DND-41 (cell line): Measurements from ENCODE around the gene TMEM18.

ENCODE experiments used
- ATAC-seq: fragments of 200-7000 bp; cut with Tn5 transposase; 3 replicates; pipeline ENCODE4 v1.9.1; 2021; ENCODE audit warnings: low read depth; ENCODE audit not compliant: insufficient read depth
- DNase-seq: peaks from one replicate; pipeline ENCODE4 v3.0.0-alpha.2; 2020
- H2AFZ ChIP-seq: 2 replicates; pipeline ENCODE4 v1.6.0; 2012; ENCODE audit warnings: low read depth, low read length
- H3K27ac ChIP-seq: 2 replicates; pipeline ENCODE4 v1.5.1; 2012; ENCODE audit warnings: low read length, inconsistent platforms
- H3K27me3 ChIP-seq: fragments of 200-600 bp; sonication (generic); 2 replicates; pipeline ENCODE4 v1.6.0; 2012; ENCODE audit warnings: low read length, mild to moderate bottlenecking, inconsistent platforms; ENCODE audit not compliant: insufficient read depth, poor library complexity
- H3K36me3 ChIP-seq: 2 replicates; pipeline ENCODE4 v1.5.1; 2012; ENCODE audit warnings: low read length, inconsistent platforms; ENCODE audit not compliant: insufficient read depth
- H3K4me1 ChIP-seq: 2 replicates; pipeline ENCODE4 v1.5.1; 2012; ENCODE audit warnings: mild to moderate bottlenecking, low read length; ENCODE audit not compliant: insufficient read depth
- H3K4me2 ChIP-seq: 2 replicates; pipeline ENCODE4 v1.6.0; 2012; ENCODE audit warnings: mild to moderate bottlenecking, moderate library complexity, low read length, inconsistent platforms; ENCODE audit not compliant: insufficient read depth
- H3K4me3 ChIP-seq, 2 experiments: fragments of 200-600 bp in 1 of 2; shearing (Covaris generic) in 1 of 2; 2 replicates each; pipeline ENCODE4 v1.5.1; 2012 to 2016; ENCODE audit warnings: inconsistent platforms in 2 of 2, low read length in 2 of 2, mild to moderate bottlenecking in 2 of 2, low read depth in 1 of 2, moderate library complexity in 1 of 2
- H3K79me2 ChIP-seq: 2 replicates; pipeline ENCODE4 v1.6.0; 2012; ENCODE audit warnings: low read length, inconsistent platforms; ENCODE audit not compliant: insufficient read depth
- H3K9ac ChIP-seq: 2 replicates; pipeline ENCODE4 v1.6.0; 2012; ENCODE audit warnings: low read depth, mild to moderate bottlenecking, inconsistent platforms, low read length, moderate library complexity
- H3K9me3 ChIP-seq: 2 replicates; pipeline ENCODE4 v1.5.1; 2012; ENCODE audit warnings: low read length, moderate library complexity, mild to moderate bottlenecking, inconsistent platforms; ENCODE audit not compliant: insufficient read depth, severe bottlenecking
- H4K20me1 ChIP-seq: 2 replicates; pipeline ENCODE4 v1.6.0; 2012; ENCODE audit warnings: low read length; ENCODE audit not compliant: insufficient read depth
- CTCF ChIP-seq: IDR thresholded peaks from 2 replicates; pipeline ENCODE4 v1.5.1; 2012; ENCODE audit warnings: borderline replicate concordance, low read length, moderate library complexity, mild to moderate bottlenecking; ENCODE audit not compliant: poor library complexity, severe bottlenecking; ENCODE audit errors: extremely low read depth
- EZH2 ChIP-seq: IDR thresholded peaks from 3 replicates; pipeline ENCODE4 v1.6.1; 2012; ENCODE audit warnings: borderline replicate concordance, low read depth, mild to moderate bottlenecking, moderate library complexity, low read length, inconsistent platforms; ENCODE audit not compliant: severe bottlenecking

The TMEM18 gene

GRCh38 chr2:656676-657075 is 20.5 kb downstream of the TMEM18 start:
- 0 out of 4 replicates have a peak overlapping the region, but pooled peaks of 1 of the 2 experiments have one; percentile 27 for H3K4me3 ChIP-seq

GRCh38 chr2:655626-656025 is 21.6 kb downstream of the TMEM18 start:
- Histone ChIP-seq H3K9ac (peak overlapping the region; percentile 5; the same call in 1 of the 2 replicates), H3K79me2 (no peaks in the 10 kb centered on the region), H3K4me3 (no peak overlapping the region), H4K20me1 (no peaks in the 10 kb centered on the region), H3K9me3 (no peaks in the 10 kb centered on the region), H3K4me2 (peak overlapping the region; percentile 18; the same call in 1 of the 2 replicates), H3K4me1 (peaks cover 46% of the 10 kb centered on the region), H2AFZ (peak overlapping the region; percentile 13), H3K27ac (peak overlapping the region; percentile 68), H3K27me3 (no peaks in the 10 kb centered on the region), H3K36me3 (no peaks in the 10 kb centered on the region)
- ATAC-seq (peak; percentile 47), DNase-seq (peak; percentile 55)
- TF ChIP-seq EZH2 (no peak), CTCF (no peak)

More at GRCh38 chr2:656676-657075, 20.5 kb downstream of the TMEM18 start:
- DNase-seq (peak; percentile 81), ATAC-seq (peak; percentile 94)
- Histone ChIP-seq H3K79me2 (no peaks in the 10 kb centered on the region), H3K27me3 (no peaks in the 10 kb centered on the region), H3K9me3 (no peaks in the 10 kb centered on the region), H3K9ac (no peak overlapping the region; the same call in 1 of the 2 replicates), H2AFZ (peak overlapping the region; percentile 67), H3K36me3 (no peaks in the 10 kb centered on the region), H3K27ac (peak overlapping the region; percentile 75), H4K20me1 (no peaks in the 10 kb centered on the region), H3K4me2 (peak overlapping the region; percentile 50), H3K4me1 (peaks cover 46% of the 10 kb centered on the region)
- no peak for TF ChIP-seq CTCF
- no peak for TF ChIP-seq EZH2

GRCh38 chr2:654896-655295 is 22.3 kb downstream of the TMEM18 start:
- H3K79me2 ChIP-seq: no peaks in the 10 kb centered on the region
- H3K9ac ChIP-seq: no peak overlapping the region
- ATAC-seq (no peak), DNase-seq (no peak)
- H3K4me1 ChIP-seq: peaks cover 46% of the 10 kb centered on the region
- no peaks in the 10 kb centered on the region for H3K9me3 ChIP-seq
- H3K4me2 ChIP-seq: no peak overlapping the region
- peak overlapping the region; percentile 68; the same call in 1 of the 2 replicates for H3K27ac ChIP-seq
- no peaks in the 10 kb centered on the region for H3K36me3 ChIP-seq
- H2AFZ ChIP-seq: no peak overlapping the region
- H4K20me1 ChIP-seq: no peaks in the 10 kb centered on the region
- TF ChIP-seq EZH2 (no peak), CTCF (no peak)
- no peaks in the 10 kb centered on the region for H3K27me3 ChIP-seq
- no peak overlapping the region for H3K4me3 ChIP-seq
